Femur (tissue), 1 donor: ENCODE results near the gene CENPL.

Source experiments
- DNase-seq: peaks from one replicate; pipeline ENCODE4 v3.0.0-alpha.2; 2017

CENPL gene

DNA sequence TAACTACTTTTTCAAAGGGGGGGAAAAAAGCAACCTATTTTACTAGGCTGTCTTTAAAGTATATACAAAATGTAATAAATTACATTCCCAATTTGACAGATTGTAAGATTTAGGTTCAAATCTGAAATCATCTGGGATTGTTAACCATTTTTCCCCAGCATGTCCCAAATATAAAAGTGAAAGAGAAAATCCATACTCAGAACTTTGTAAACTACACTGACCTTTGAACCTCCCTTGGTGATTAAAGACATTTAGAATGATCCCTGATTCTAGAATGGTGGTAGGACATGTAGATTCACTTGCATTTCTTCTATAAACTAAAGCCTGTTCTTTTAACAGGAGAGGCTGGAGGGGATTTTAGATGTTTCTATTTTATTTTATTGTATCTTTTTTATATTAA, 70.9 kb downstream of the CENPL start:
- no peak for DNase-seq
